Esophagus (tissue), 2 donors: ENCODE measurements around the gene BTBD7. TPM values are rescaled to one million over a fixed set of nuclear protein-coding genes. Genes with fewer than 3 reads are reported as not detected.

ENCODE experiments used
- H3K27ac ChIP-seq, 2 donors: one replicate each; pipeline ENCODE4 v1.5.1; 2013; ENCODE audit warnings: low read depth in 2 of 2, mild to moderate bottlenecking in 2 of 2, inconsistent platforms in 1 of 2, low read length in 1 of 2, moderate library complexity in 1 of 2
- H3K27me3 ChIP-seq, 2 donors: one replicate each; pipeline ENCODE4 v1.6.1; 2013; ENCODE audit warnings: low read length in 2 of 2, control low read depth in 1 of 2, mild to moderate bottlenecking in 1 of 2; ENCODE audit not compliant: insufficient read depth in 2 of 2, control insufficient read depth in 1 of 2
- H3K36me3 ChIP-seq, 2 donors: one replicate each; pipeline ENCODE4 v1.6.1; 2013; ENCODE audit warnings: low read length in 1 of 2; ENCODE audit not compliant: control insufficient read depth in 2 of 2, insufficient read depth in 2 of 2
- H3K4me1 ChIP-seq, 2 donors: one replicate each; pipeline ENCODE4 v1.6.1; 2013; ENCODE audit warnings: low read length in 1 of 2; ENCODE audit not compliant: control insufficient read depth in 2 of 2, insufficient read depth in 2 of 2
- H3K4me3 ChIP-seq, 2 donors: one replicate each; pipeline ENCODE4 v1.5.1; 2013; ENCODE audit warnings: low read length in 2 of 2, mild to moderate bottlenecking in 2 of 2, low read depth in 1 of 2, moderate library complexity in 1 of 2
- H3K9me3 ChIP-seq, 2 donors: one replicate each; pipeline ENCODE4 v1.6.1; 2013; ENCODE audit warnings: mild to moderate bottlenecking in 2 of 2, low read depth in 1 of 2, low read length in 1 of 2, moderate library complexity in 1 of 2; ENCODE audit not compliant: control insufficient read depth in 2 of 2, insufficient read depth in 1 of 2
- WGBS, 2 donors: extraction: QIAGEN DNeasy Blood & Tissue Kit; methylation state at CpG; one replicate each; pipeline ENCODE4 v1.1.7; 2013; 5-methylcytosine and 5-hydroxymethylcytosine counted together
- polyA plus RNA-seq, 2 donors: library from polyadenylated mRNA; stranded (reverse); fragments of 200-250 nt; gene quantifications; one replicate each; pipeline ENCODE4 v1.2.3, GENCODE V29; 2013
- donor health status: healthy with polysubstance abuse.
- donor health status: Bipolar disorder and iron deficiency.

Gene BTBD7
- polyA plus RNA-seq, 2 donors: 7.7 to 10.7 TPM

GRCh38 chr14:93286212-93286890 is 46.5 kb downstream of the BTBD7 start:
- no peaks in the 10 kb centered on the region for H3K4me1 ChIP-seq
- no peak overlapping the region for H3K4me3 ChIP-seq
- H3K36me3 ChIP-seq: peaks cover 0 to 3% of the 10 kb centered on the region in 2 donors
- 88 to 96% methylated on average over 4 of the region's 4 CpGs for WGBS, 2 donors
- no peaks in the 10 kb centered on the region for H3K9me3 ChIP-seq
- no peaks in the 10 kb centered on the region for H3K27me3 ChIP-seq
- H3K27ac ChIP-seq: no peak overlapping the region

- Histone ChIP-seq H3K4me1 (no peaks in the 10 kb centered on the region), H3K4me3 (no peak overlapping the region), H3K27me3 (no peaks in the 10 kb centered on the region), H3K36me3 (peaks cover 0 to 3% of the 10 kb centered on the region in 2 donors), H3K9me3 (no peaks in the 10 kb centered on the region), H3K27ac (no peak overlapping the region)
- WGBS, 2 donors: 52 to 54% methylated on average over 2 of the region's 2 CpGs
Observed at GRCh38 chr14:93285044-93285443, 47.8 kb downstream of the BTBD7 start.

DNA sequence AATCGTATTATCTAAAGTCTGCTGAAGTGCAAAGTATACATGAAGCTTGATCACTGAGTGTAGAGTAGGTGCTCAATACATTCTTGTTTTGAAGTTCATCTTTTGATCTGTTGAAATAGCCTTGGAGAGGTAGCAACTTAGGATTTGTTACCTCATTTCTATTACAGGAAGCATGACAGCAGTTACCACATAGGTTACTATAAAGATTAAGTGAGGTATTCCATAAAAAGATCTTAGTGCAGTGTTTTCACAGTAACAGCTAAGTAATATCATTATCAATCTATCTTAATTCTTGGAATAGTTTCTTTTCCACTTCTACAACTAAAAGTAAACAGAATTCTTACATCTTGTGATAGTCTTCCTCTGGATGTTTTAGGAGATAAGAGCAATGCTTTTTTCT is 50.9 kb downstream of the BTBD7 start:
- no peaks in the 10 kb centered on the region for H3K4me1 ChIP-seq
- H3K4me3 ChIP-seq: no peak overlapping the region
- WGBS, 2 donors: 97 to 100% methylated on average over 1 of the region's 1 CpG

DNA sequence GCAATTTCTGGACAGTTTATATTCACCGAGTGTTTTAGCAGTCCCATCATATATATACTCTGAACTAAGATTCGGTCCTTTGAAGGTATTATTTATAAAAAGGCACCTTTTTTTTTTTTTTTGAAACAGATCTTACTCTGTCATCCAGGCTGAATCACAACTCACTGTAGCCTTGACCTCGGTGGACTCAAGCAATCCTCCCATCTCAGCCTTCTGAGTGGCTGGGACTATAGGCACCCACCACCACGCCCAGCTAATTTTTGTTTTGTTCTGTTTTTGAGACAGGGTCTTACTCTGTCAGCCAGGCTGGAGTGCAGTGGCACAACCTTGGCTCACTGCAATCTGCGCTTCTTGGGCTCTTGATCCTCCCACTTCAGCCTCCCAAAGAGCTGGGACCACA is 52.1 kb downstream of the BTBD7 start:
- 86 to 89% methylated on average over 5 of the region's 5 CpGs for WGBS, 2 donors

More for the DNA sequence above, 50.9 kb downstream of the BTBD7 start:
- Histone ChIP-seq H3K9me3 (no peaks in the 10 kb centered on the region), H3K36me3 (no peaks in the 10 kb centered on the region), H3K27me3 (no peaks in the 10 kb centered on the region), H3K27ac (no peak overlapping the region)

DNA sequence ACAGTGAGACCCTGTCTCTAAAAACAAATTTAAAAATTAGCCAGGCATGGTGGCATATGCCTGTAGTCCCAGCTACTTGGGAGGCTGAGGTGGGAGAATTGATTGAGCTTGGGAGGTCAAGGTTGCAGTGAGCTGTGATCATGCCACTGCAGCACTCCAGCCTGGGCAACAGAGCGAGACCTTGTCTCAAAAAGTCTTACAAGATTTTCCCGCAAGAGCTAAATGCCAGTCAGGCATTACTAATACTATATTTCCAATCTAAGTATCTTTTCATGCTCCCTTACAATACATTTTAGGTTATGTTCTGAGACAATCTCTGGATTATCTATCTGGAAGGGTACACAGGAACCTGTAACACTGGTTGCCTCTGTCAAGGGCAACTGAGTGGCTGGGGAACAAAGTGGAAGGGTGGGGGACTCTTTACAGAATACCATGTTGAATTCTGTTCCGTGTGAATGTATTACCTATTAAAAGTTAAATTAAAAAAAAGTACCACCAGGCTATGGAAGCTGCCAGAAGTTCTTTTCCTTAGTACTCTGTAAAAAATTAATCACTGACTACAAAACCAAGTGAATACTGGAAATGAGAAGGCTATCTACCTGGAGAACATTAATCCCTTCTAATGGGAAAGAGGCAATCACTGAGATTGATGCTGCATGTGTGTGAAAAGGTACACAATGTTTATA is 56.7 kb downstream of the BTBD7 start:
- Histone ChIP-seq H3K9me3 (no peaks in the 10 kb centered on the region), H3K27ac (no peak overlapping the region), H3K4me1 (no peaks in the 10 kb centered on the region), H3K4me3 (no peak overlapping the region), H3K27me3 (no peaks in the 10 kb centered on the region), H3K36me3 (no peaks in the 10 kb centered on the region)
- WGBS, 2 donors: 86 to 88% methylated on average over 3 of the region's 3 CpGs

More for the DNA sequence above, 52.1 kb downstream of the BTBD7 start:
- Histone ChIP-seq H3K36me3 (no peaks in the 10 kb centered on the region), H3K4me3 (no peak overlapping the region), H3K27ac (no peak overlapping the region), H3K9me3 (no peaks in the 10 kb centered on the region), H3K4me1 (no peaks in the 10 kb centered on the region), H3K27me3 (no peaks in the 10 kb centered on the region)

- 95 to 96% methylated on average over 3 of the region's 3 CpGs for WGBS, 2 donors
- H3K4me1 ChIP-seq: no peaks in the 10 kb centered on the region
- H3K27ac ChIP-seq: no peak overlapping the region
- H3K9me3 ChIP-seq: no peaks in the 10 kb centered on the region
- H3K36me3 ChIP-seq: no peaks in the 10 kb centered on the region
- H3K27me3 ChIP-seq: no peaks in the 10 kb centered on the region
- no peak overlapping the region for H3K4me3 ChIP-seq
Observed at GRCh38 chr14:93274055-93274806, 58.6 kb downstream of the BTBD7 start.

DNA sequence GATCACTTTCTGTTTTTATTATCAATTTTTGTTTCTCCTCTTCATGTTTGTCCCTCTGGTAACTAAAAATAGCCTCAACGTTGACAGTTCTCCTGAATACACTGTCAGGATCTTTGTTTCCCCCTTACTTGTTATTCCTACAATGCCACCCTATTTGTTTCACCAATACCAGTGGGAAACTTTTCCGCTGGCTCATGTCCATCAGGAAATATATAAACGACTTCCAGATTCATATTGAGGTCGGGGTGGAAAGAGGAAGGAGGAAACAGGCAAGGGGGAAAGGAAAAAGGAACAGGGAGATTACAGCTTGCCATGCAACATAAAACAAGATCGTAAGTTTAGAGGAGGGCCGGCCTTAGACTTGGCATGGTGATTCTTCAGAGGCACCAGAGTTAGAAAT is 61.7 kb downstream of the BTBD7 start:
- Histone ChIP-seq H3K27ac (no peak overlapping the region), H3K27me3 (no peaks in the 10 kb centered on the region), H3K4me3 (no peak overlapping the region), H3K36me3 (no peaks in the 10 kb centered on the region), H3K4me1 (no peaks in the 10 kb centered on the region), H3K9me3 (no peaks in the 10 kb centered on the region)
- whole genome bisulfite sequencing, 2 donors: 61 to 63% methylated on average over 6 of the region's 6 CpGs

GRCh38 chr14:93269341-93270068 is 63.3 kb downstream of the BTBD7 start:
- 78 to 82% methylated on average over 10 of the region's 10 CpGs for WGBS, 2 donors
- Histone ChIP-seq H3K4me1 (no peaks in the 10 kb centered on the region), H3K9me3 (no peaks in the 10 kb centered on the region), H3K4me3 (no peak overlapping the region), H3K27ac (no peak overlapping the region), H3K36me3 (no peaks in the 10 kb centered on the region), H3K27me3 (no peaks in the 10 kb centered on the region)

DNA sequence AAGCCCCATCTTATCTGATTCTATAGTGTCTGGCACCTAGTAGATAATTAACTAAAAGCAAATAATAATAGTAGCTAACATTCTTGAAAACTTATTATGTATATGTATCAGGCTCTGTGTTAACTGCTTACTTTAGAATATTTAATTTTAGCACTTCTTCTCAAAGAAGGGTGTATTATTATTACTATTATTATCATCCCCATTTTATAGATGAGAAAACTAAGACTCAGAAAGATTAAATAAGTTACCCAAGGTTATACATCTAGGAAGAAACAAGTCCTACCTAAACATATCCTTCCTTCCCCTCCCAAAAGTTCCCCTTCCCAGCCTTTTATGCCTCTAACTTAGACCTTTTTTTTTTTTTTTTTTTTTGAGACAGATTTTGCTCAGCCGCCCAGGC is 64.4 kb downstream of the BTBD7 start:
- H3K4me3 ChIP-seq: no peak overlapping the region

More for the DNA sequence above, 64.4 kb downstream of the BTBD7 start:
- Histone ChIP-seq H3K36me3 (no peaks in the 10 kb centered on the region), H3K9me3 (no peaks in the 10 kb centered on the region), H3K4me1 (no peaks in the 10 kb centered on the region), H3K27ac (no peak overlapping the region), H3K27me3 (no peaks in the 10 kb centered on the region)
- 100% methylated on average over 1 of the region's 1 CpG for WGBS, 2 donors
